ENCODE data around the gene IL26. TPM values are rescaled to one million over a fixed set of nuclear protein-coding genes. Genes with fewer than 3 reads are reported as not detected.

The IL26 gene
- total RNA-seq, 4 donors from 2014 or later: not detected

GRCh38 chr12:68206446-68206845, 19.2 kb downstream of the IL26 start:
- no peak for TF ChIP-seq POLR2A (IDR thresholded peaks at IDR 0.05)
- TF ChIP-seq CTCF (IDR thresholded peaks at IDR 0.05): no peak
- intact Hi-C loops (cut with DNase I; ENCODE audit: low total_unique reads): no loop called here
- H3K4me3 ChIP-seq (ENCODE audit: low read depth, poor library complexity, severe bottlenecking): no peak overlapping the region
- 26 to 48% methylated on average over 1 of the region's 1 CpG for WGBS, 2 donors
- no peak for DNase-seq (ENCODE audit: low spot score in 2 of 2)

GRCh38 chr12:68203460-68203875, 22.1 kb downstream of the IL26 start:
- TF ChIP-seq POLR2A (IDR thresholded peaks at IDR 0.05) (no peak), CTCF (IDR thresholded peaks at IDR 0.05) (no peak)
- DNase-seq (ENCODE audit: low spot score in 2 of 2): no peak
- no peak overlapping the region for H3K4me3 ChIP-seq (ENCODE audit: low read depth, poor library complexity, severe bottlenecking)
- WGBS, 2 donors: 79 to 81% methylated on average over 5 of the region's 5 CpGs
- intact Hi-C loops (cut with DNase I; ENCODE audit: low total_unique reads): no loop called here

GRCh38 chr12:68200854-68201253, 24.8 kb downstream of the IL26 start:
- H3K4me3 ChIP-seq (ENCODE audit: low read depth, poor library complexity, severe bottlenecking): no peak overlapping the region
- intact Hi-C loops (cut with DNase I; ENCODE audit: low total_unique reads): no loop called here
- TF ChIP-seq CTCF (IDR thresholded peaks at IDR 0.05) (no peak), POLR2A (IDR thresholded peaks at IDR 0.05) (no peak)
- WGBS, 2 donors: 58 to 64% methylated on average over 2 of the region's 2 CpGs
- DNase-seq (ENCODE audit: low spot score in 2 of 2): no peak

GRCh38 chr12:68199127-68199526, 26.5 kb downstream of the IL26 start:
- no peak for TF ChIP-seq CTCF (IDR thresholded peaks at IDR 0.05)
- 92 to 94% methylated on average over 1 of the region's 1 CpG for WGBS, 2 donors
- no peak overlapping the region for H3K4me3 ChIP-seq (ENCODE audit: low read depth, poor library complexity, severe bottlenecking)
- DNase-seq (ENCODE audit: low spot score in 2 of 2): no peak
- intact Hi-C loops (cut with DNase I; ENCODE audit: low total_unique reads): no loop called here

GRCh38 chr12:68198507-68199086, 27.0 kb downstream of the IL26 start:
- intact Hi-C loops (cut with DNase I; ENCODE audit: low total_unique reads): no loop called here
- DNase-seq (ENCODE audit: low spot score in 2 of 2): no peak
- no peak overlapping the region for H3K4me3 ChIP-seq (ENCODE audit: low read depth, poor library complexity, severe bottlenecking)
- WGBS, 2 donors: 77 to 81% methylated on average over 12 of the region's 12 CpGs
- TF ChIP-seq POLR2A (IDR thresholded peaks at IDR 0.05): no peak

- H3K4me3 ChIP-seq (ENCODE audit: low read depth, poor library complexity, severe bottlenecking): no peak overlapping the region
- no peak for DNase-seq (ENCODE audit: low spot score in 2 of 2)
- TF ChIP-seq POLR2A (IDR thresholded peaks at IDR 0.05) (no peak), CTCF (IDR thresholded peaks at IDR 0.05) (no peak)
- intact Hi-C loops (cut with DNase I; ENCODE audit: low total_unique reads): no loop called here
These were observed 35.3 kb downstream of the IL26 start for GRCh38 chr12:68190301-68190700.
